Vagina (tissue), 2 donors: Measurements from ENCODE around the gene LPP.

Source experiments
- POLR2A ChIP-seq, 2 donors: fragments of 450-650 bp; IDR thresholded peaks; one replicate each; pipeline ENCODE4 v1.6.1; 2017; ENCODE audit warnings: antibody characterized with exemption in 2 of 2, mild to moderate bottlenecking in 2 of 2, moderate library complexity in 2 of 2
- POLR2AphosphoS5 ChIP-seq, 2 donors: sonication (generic); formaldehyde crosslinking; IDR thresholded peaks; one replicate each; pipeline ENCODE4 v1.9.0; 2017; ENCODE audit warnings: antibody characterized with exemption in 2 of 2, mild to moderate bottlenecking in 2 of 2, low read depth in 1 of 2; ENCODE audit not compliant: insufficient read depth in 1 of 2
- TF ChIP-seq, protein P1 (sequence below), 3 experiments: fragments of 450-650 bp in 2 of 3; fragments of 200-600 bp in 1 of 3; sonication (generic) in 1 of 3; IDR thresholded peaks; one replicate each; pipeline ENCODE4 v1.5.1; 2017 to 2019; ENCODE audit warnings: antibody characterized with exemption in 3 of 3, mild to moderate bottlenecking in 2 of 3, moderate library complexity in 2 of 3

DNA sequence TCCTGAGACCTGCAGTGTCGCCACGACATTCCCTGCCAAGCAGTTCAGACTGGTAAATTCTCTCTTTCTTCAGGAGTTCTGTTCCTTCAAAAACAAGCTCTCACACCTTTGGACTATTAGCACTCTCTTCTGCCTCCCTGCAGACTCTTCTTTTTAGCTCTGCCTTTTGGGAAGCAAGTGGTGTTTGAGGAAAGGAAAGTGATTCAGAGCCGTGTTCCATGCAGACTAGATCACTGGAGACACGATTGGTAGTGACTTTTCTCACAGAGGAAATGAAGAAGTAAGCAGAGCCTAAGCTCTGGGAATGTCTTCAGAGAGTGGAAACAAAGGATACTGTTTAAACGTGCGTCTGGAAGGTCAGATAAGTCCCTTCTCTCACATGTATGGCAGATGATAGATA lies 747.2 kb downstream of the LPP start:
- TF ChIP-seq POLR2A (IDR thresholded peaks at IDR 0.05) = no peak
- TF ChIP-seq, protein P1, sequence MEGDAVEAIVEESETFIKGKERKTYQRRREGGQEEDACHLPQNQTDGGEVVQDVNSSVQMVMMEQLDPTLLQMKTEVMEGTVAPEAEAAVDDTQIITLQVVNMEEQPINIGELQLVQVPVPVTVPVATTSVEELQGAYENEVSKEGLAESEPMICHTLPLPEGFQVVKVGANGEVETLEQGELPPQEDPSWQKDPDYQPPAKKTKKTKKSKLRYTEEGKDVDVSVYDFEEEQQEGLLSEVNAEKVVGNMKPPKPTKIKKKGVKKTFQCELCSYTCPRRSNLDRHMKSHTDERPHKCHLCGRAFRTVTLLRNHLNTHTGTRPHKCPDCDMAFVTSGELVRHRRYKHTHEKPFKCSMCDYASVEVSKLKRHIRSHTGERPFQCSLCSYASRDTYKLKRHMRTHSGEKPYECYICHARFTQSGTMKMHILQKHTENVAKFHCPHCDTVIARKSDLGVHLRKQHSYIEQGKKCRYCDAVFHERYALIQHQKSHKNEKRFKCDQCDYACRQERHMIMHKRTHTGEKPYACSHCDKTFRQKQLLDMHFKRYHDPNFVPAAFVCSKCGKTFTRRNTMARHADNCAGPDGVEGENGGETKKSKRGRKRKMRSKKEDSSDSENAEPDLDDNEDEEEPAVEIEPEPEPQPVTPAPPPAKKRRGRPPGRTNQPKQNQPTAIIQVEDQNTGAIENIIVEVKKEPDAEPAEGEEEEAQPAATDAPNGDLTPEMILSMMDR (IDR thresholded peaks at IDR 0.05) = no peak
- no peak for TF ChIP-seq POLR2AphosphoS5 (IDR thresholded peaks at IDR 0.05; ENCODE audit: insufficient read depth in 1 of 2, low read depth in 1 of 2)
